CD14-positive monocyte (primary cell): Measurements from ENCODE around the gene CCDC88C. TPM values are rescaled to one million over a fixed set of nuclear protein-coding genes. Genes with fewer than 3 reads are reported as not detected.

Experiments
- DNase-seq, 3 donors: peaks; one replicate each; pipeline ENCODE4 v3.0.0-alpha.2; 2011 to 2022
- H2AFZ ChIP-seq: 2 replicates; pipeline ENCODE4 v1.6.0; 2012; ENCODE audit warnings: mild to moderate bottlenecking, low read depth, low read length, inconsistent platforms; ENCODE audit not compliant: insufficient read depth, poor library complexity, severe bottlenecking
- H3K27ac ChIP-seq, 2 donors: 1 replicate in 1 of 2; 2 replicates in 1 of 2; pipeline ENCODE4 v1.5.1; 2012 to 2013; ENCODE audit warnings: low read length in 2 of 2, control low read depth in 1 of 2, inconsistent platforms in 1 of 2, low read depth in 1 of 2, mild to moderate bottlenecking in 1 of 2
- H3K27me3 ChIP-seq, 2 donors: one replicate each; pipeline versions ENCODE4 v1.6.0 to v1.6.1; 2011 to 2013; ENCODE audit warnings: low read length in 2 of 2; ENCODE audit not compliant: control insufficient read depth in 2 of 2, insufficient read depth in 2 of 2
- H3K36me3 ChIP-seq, 2 donors: replicated peaks in 1 of 2; 1 replicate in 1 of 2; 2 replicates in 1 of 2; pipeline versions ENCODE4 v1.5.1 to v1.6.1; 2012 to 2013; ENCODE audit warnings: low read length in 2 of 2, control low read depth in 1 of 2, inconsistent platforms in 1 of 2, mild to moderate bottlenecking in 1 of 2; ENCODE audit not compliant: insufficient read depth in 2 of 2, control insufficient read depth in 1 of 2
- H3K4me1 ChIP-seq, 2 donors: 1 replicate in 1 of 2; 2 replicates in 1 of 2; pipeline versions ENCODE4 v1.5.1 to v1.6.1; 2012 to 2013; ENCODE audit warnings: low read length in 2 of 2, control low read depth in 1 of 2, inconsistent platforms in 1 of 2, mild to moderate bottlenecking in 1 of 2, moderate library complexity in 1 of 2; ENCODE audit not compliant: insufficient read depth in 2 of 2, control insufficient read depth in 1 of 2
- H3K4me2 ChIP-seq: replicated peaks from 2 replicates; pipeline ENCODE3; 2012; ENCODE audit warnings: low read length, moderate library complexity, mild to moderate bottlenecking; ENCODE audit not compliant: poor library complexity, severe bottlenecking; ENCODE audit errors: extremely low read depth
- H3K4me3 ChIP-seq, 3 experiments: fragments of 200-600 bp in 1 of 3; sonication (generic) in 1 of 3; replicated peaks in 1 of 3; 1 replicate in 2 of 3; 2 replicates in 1 of 3; pipeline ENCODE4 v1.5.1; 2011 to 2013; ENCODE audit warnings: low read length in 3 of 3, mild to moderate bottlenecking in 3 of 3, control low read depth in 2 of 3, low read depth in 2 of 3, inconsistent platforms in 1 of 3, moderate library complexity in 1 of 3
- H3K79me2 ChIP-seq: 2 replicates; pipeline ENCODE4 v1.6.0; 2012; ENCODE audit warnings: mild to moderate bottlenecking, control low read depth, inconsistent platforms, low read length, moderate library complexity; ENCODE audit not compliant: insufficient read depth
- H3K9ac ChIP-seq: 2 replicates; pipeline ENCODE4 v1.6.0; 2017; ENCODE audit warnings: low read length, mild to moderate bottlenecking; ENCODE audit not compliant: insufficient read depth, poor library complexity, severe bottlenecking
- H3K9me3 ChIP-seq, 2 donors: replicated peaks in 1 of 2; 1 replicate in 1 of 2; 2 replicates in 1 of 2; pipeline versions ENCODE4 v1.5.1 to v1.6.1; 2012 to 2013; ENCODE audit warnings: low read length in 2 of 2, control low read depth in 1 of 2; ENCODE audit not compliant: control insufficient read depth in 1 of 2, insufficient read depth in 1 of 2
- H4K20me1 ChIP-seq: 2 replicates; pipeline ENCODE4 v1.6.0; 2012; ENCODE audit warnings: mild to moderate bottlenecking, low read length, control low read depth, moderate library complexity; ENCODE audit not compliant: insufficient read depth
- H3K27ac Mint-ChIP-seq, 7 donors: one replicate each; pipeline ENCODE4 v1.8.0; 2020; ENCODE audit warnings: mild to moderate bottlenecking in 7 of 7, mixed read lengths in 7 of 7, moderate library complexity in 6 of 7, inconsistent platforms in 2 of 7
- H3K27me3 Mint-ChIP-seq, 3 donors: one replicate each; pipeline ENCODE4 v1.8.0; 2021 to 2022; ENCODE audit warnings: low read depth in 3 of 3, mild to moderate bottlenecking in 3 of 3, mixed read lengths in 3 of 3, moderate library complexity in 3 of 3, inconsistent platforms in 1 of 3
- H3K36me3 Mint-ChIP-seq, 2 donors: one replicate each; pipeline ENCODE4 v1.8.0; 2020; ENCODE audit warnings: mixed read lengths in 2 of 2, inconsistent platforms in 1 of 2, mild to moderate bottlenecking in 1 of 2
- H3K4me1 Mint-ChIP-seq: one replicate; pipeline ENCODE4 v1.8.0; 2020; ENCODE audit warnings: mild to moderate bottlenecking, mixed read lengths
- H3K4me3 Mint-ChIP-seq, 2 donors: one replicate each; pipeline ENCODE4 v1.8.0; 2020; ENCODE audit warnings: mild to moderate bottlenecking in 2 of 2, mixed read lengths in 2 of 2, moderate library complexity in 1 of 2
- H3K9me3 Mint-ChIP-seq, 7 donors: one replicate each; pipeline ENCODE4 v1.8.0; 2020 to 2022; ENCODE audit warnings: mixed read lengths in 7 of 7, mild to moderate bottlenecking in 6 of 7, moderate library complexity in 6 of 7, inconsistent platforms in 2 of 7
- CTCF ChIP-seq: fragments of 200-600 bp; IDR thresholded peaks from one replicate; pipeline ENCODE4 v1.8.0; 2022; ENCODE audit warnings: antibody characterized with exemption, mild to moderate bottlenecking
- WGBS: methylation state at CpG from one replicate; pipeline ENCODE4 v1.1.5; 2013; ENCODE audit warnings: missing lambda C conversion rate; ENCODE audit not compliant: insufficient coverage; 5-methylcytosine and 5-hydroxymethylcytosine counted together
- intact Hi-C, 2 donors: fragments of 100-400 bp; cut with micrococcal nuclease; formaldehyde crosslinking; loops; one replicate each; pipeline versions ENCODE4 v1.15.0 to v1.15.1; 2023
- polyA plus RNA-seq, 3 donors: library from polyadenylated mRNA; depleted of rRNA in 1 of 3; unstranded in 2 of 3; stranded (reverse) in 1 of 3; fragments of 300-500 nt in 2 of 3; fragments of >200 nt in 1 of 3; fragmentation: Illumina TruSeq in 2 of 3; gene quantifications; 1 replicate in 2 of 3; 2 replicates in 1 of 3; pipeline ENCODE4 v1.2.3, GENCODE V29; 2012 to 2021

CCDC88C gene
- polyA plus RNA-seq, 3 donors: 11.6 to 69.7 (median 12.3) TPM

- no peak overlapping the region for H3K4me3 Mint-ChIP-seq
- TF ChIP-seq CTCF: no peak
- H3K4me2 ChIP-seq: no peak overlapping the region
- H2AFZ ChIP-seq: no peak overlapping the region
- no peak overlapping the region for H3K9ac ChIP-seq
- peaks cover 42 to 65% of the 10 kb centered on the region in 2 donors for H3K36me3 Mint-ChIP-seq
- H3K4me1 ChIP-seq: peaks cover 92 to 100% of the 10 kb centered on the region in 2 donors
- no peaks in the 10 kb centered on the region for H3K9me3 Mint-ChIP-seq
- peak overlapping the region; percentile 8 to 84 for H3K27ac ChIP-seq
- no peaks in the 10 kb centered on the region for H3K9me3 ChIP-seq
- DNase-seq: no peak
- peaks cover 99% of the 10 kb centered on the region for H3K79me2 ChIP-seq
- H3K27me3 Mint-ChIP-seq: peaks cover 0 to 2% (median 0%) of the 10 kb centered on the region in 3 donors
- H3K4me1 Mint-ChIP-seq: peaks cover 98% of the 10 kb centered on the region
- H4K20me1 ChIP-seq: peaks cover 19% of the 10 kb centered on the region
- peak overlapping the region; percentile 33 to 94 (median 83) for H3K27ac Mint-ChIP-seq
- peaks cover 0 to 18% of the 10 kb centered on the region in 2 donors for H3K36me3 ChIP-seq
- WGBS: 79% methylated on average over 21 of the region's 26 CpGs
- no peak overlapping the region for H3K4me3 ChIP-seq
- no peaks in the 10 kb centered on the region for H3K27me3 ChIP-seq
- intact Hi-C loops: no loop called here
These were observed 42.5 kb downstream of the CCDC88C start for GRCh38 chr14:91374879-91375702.

- DNase-seq: no peak
- Mint-ChIP-seq H3K4me1 (peaks cover 98% of the 10 kb centered on the region), H3K27ac (peak overlapping the region; percentile 47 to 94 (median 84)), H3K36me3 (peaks cover 42 to 64% of the 10 kb centered on the region in 2 donors), H3K9me3 (no peaks in the 10 kb centered on the region), H3K4me3 (peak overlapping the region; percentile 67 to 89), H3K27me3 (no peaks in the 10 kb centered on the region)
- 46% methylated on average over 7 of the region's 7 CpGs for WGBS
- TF ChIP-seq CTCF: no peak
- Histone ChIP-seq H3K4me1 (peaks cover 88 to 100% of the 10 kb centered on the region in 2 donors), H3K9me3 (no peaks in the 10 kb centered on the region), H3K4me3 (peak overlapping the region in 1 of 3 experiments; percentile 63), H3K27me3 (no peaks in the 10 kb centered on the region), H3K79me2 (peaks cover 99% of the 10 kb centered on the region), H3K27ac (peak overlapping the region; percentile 8 to 84), H2AFZ (no peak overlapping the region), H3K9ac (no peak overlapping the region), H3K36me3 (peaks cover 0 to 18% of the 10 kb centered on the region in 2 donors), H3K4me2 (peak overlapping the region; percentile 63), H4K20me1 (peaks cover 19% of the 10 kb centered on the region)
- intact Hi-C loops: no loop called here
These were observed 43.2 kb downstream of the CCDC88C start for GRCh38 chr14:91374287-91374878.
